Chondrocyte (in vitro differentiated cells): Measurements from ENCODE around the gene GHRHR. TPM values are rescaled to one million over a fixed set of nuclear protein-coding genes. Genes with fewer than 3 reads are reported as not detected.

Source experiments
- DNase-seq: peaks from one replicate; pipeline ENCODE4 v3.0.0; 2021; ENCODE audit warnings: mixed read lengths, low spot score
- H3K27ac Mint-ChIP-seq: one replicate; pipeline ENCODE4 v1.8.0; 2021; ENCODE audit warnings: mild to moderate bottlenecking, moderate library complexity, mixed read lengths; ENCODE audit not compliant: unreplicated experiment
- H3K27me3 Mint-ChIP-seq: 2 replicates; pipeline ENCODE4 v1.8.0; 2021; ENCODE audit warnings: low read depth, mixed read lengths
- H3K36me3 Mint-ChIP-seq: 2 replicates; pipeline ENCODE4 v1.8.0; 2021; ENCODE audit warnings: low read depth, mixed read lengths
- H3K4me1 Mint-ChIP-seq: 2 replicates; pipeline ENCODE4 v1.8.0; 2021; ENCODE audit warnings: low read depth, mild to moderate bottlenecking, mixed read lengths
- H3K4me3 Mint-ChIP-seq: one replicate; pipeline ENCODE4 v1.8.0; 2021; ENCODE audit warnings: mild to moderate bottlenecking, moderate library complexity, mixed read lengths; ENCODE audit not compliant: unreplicated experiment
- H3K9me3 Mint-ChIP-seq: 2 replicates; pipeline ENCODE4 v1.8.0; 2021; ENCODE audit warnings: low read depth, mixed read lengths
- CTCF ChIP-seq: fragments of 200-600 bp; sonication (generic); IDR thresholded peaks from 2 replicates; pipeline ENCODE4 v1.5.0; 2021; ENCODE audit warnings: antibody characterized with exemption, mild to moderate bottlenecking, moderate library complexity
- total RNA-seq: library from RNA; stranded (reverse); gene quantifications from 3 replicates; pipeline ENCODE4 v1.2.1, GENCODE V29; 2021

GHRHR gene
- total RNA-seq, 1 donor from 2014 or later: not detected

- no peak overlapping the region for H3K4me3 Mint-ChIP-seq
- no peak for DNase-seq
- no peak for TF ChIP-seq CTCF
- H3K9me3 Mint-ChIP-seq: no peaks in the 10 kb centered on the region
- H3K27ac Mint-ChIP-seq: no peak overlapping the region
- peaks cover 10% of the 10 kb centered on the region for H3K27me3 Mint-ChIP-seq
- H3K36me3 Mint-ChIP-seq: no peaks in the 10 kb centered on the region
- no peaks in the 10 kb centered on the region for H3K4me1 Mint-ChIP-seq
Measured at GRCh38 chr7:30994206-30995100, 30.7 kb downstream of the GHRHR start.

- Mint-ChIP-seq H3K4me1 (no peaks in the 10 kb centered on the region), H3K27ac (no peak overlapping the region), H3K4me3 (no peak overlapping the region), H3K9me3 (no peaks in the 10 kb centered on the region), H3K36me3 (no peaks in the 10 kb centered on the region), H3K27me3 (peaks cover 12% of the 10 kb centered on the region)
- DNase-seq: no peak
- no peak for TF ChIP-seq CTCF
Measured at GRCh38 chr7:30995536-30995935, 31.8 kb downstream of the GHRHR start.

- H3K36me3 Mint-ChIP-seq: no peaks in the 10 kb centered on the region
- no peak overlapping the region for H3K4me3 Mint-ChIP-seq
- H3K27me3 Mint-ChIP-seq: peaks cover 13% of the 10 kb centered on the region
- H3K9me3 Mint-ChIP-seq: no peaks in the 10 kb centered on the region
- H3K27ac Mint-ChIP-seq: peak overlapping the region; percentile 36
- no peak for DNase-seq
- TF ChIP-seq CTCF: no peak
- no peaks in the 10 kb centered on the region for H3K4me1 Mint-ChIP-seq
Measured at GRCh38 chr7:30996256-30996655, 32.5 kb downstream of the GHRHR start.

- Mint-ChIP-seq H3K27ac (no peak overlapping the region), H3K4me1 (peaks cover 3% of the 10 kb centered on the region), H3K36me3 (no peaks in the 10 kb centered on the region), H3K4me3 (no peak overlapping the region), H3K9me3 (no peaks in the 10 kb centered on the region), H3K27me3 (peaks cover 15% of the 10 kb centered on the region)
- TF ChIP-seq CTCF: no peak
- DNase-seq: peak; percentile 41
Measured at GRCh38 chr7:30996883-30997282, 33.1 kb downstream of the GHRHR start.

GRCh38 chr7:30997316-30997715 lies 33.6 kb downstream of the GHRHR start:
- Mint-ChIP-seq H3K27ac (no peak overlapping the region), H3K27me3 (peaks cover 15% of the 10 kb centered on the region)
- DNase-seq: no peak

More at GRCh38 chr7:30997316-30997715, 33.6 kb downstream of the GHRHR start:
- no peaks in the 10 kb centered on the region for H3K9me3 Mint-ChIP-seq
- no peak for TF ChIP-seq CTCF
- no peak overlapping the region for H3K4me3 Mint-ChIP-seq
- no peaks in the 10 kb centered on the region for H3K36me3 Mint-ChIP-seq
- H3K4me1 Mint-ChIP-seq: peaks cover 8% of the 10 kb centered on the region
